Measurements from ENCODE around the gene LAT. TPM values are rescaled to one million over a fixed set of nuclear protein-coding genes. Genes with fewer than 3 reads are reported as not detected.

LAT gene
- total RNA-seq, 1 donor from 2014 or later, result 294 TPM

GRCh38 chr16:29023279-29024277 lies 38.7 kb downstream of the LAT start:
- peak overlapping the region; percentile 82 for H3K27ac Mint-ChIP-seq
- no peak for DNase-seq (ENCODE audit: low spot score)
- intact Hi-C loops (cut with micrococcal nuclease), result no loop called here
- no peaks in the 10 kb centered on the region for H3K9me3 Mint-ChIP-seq
- no peak overlapping the region for H3K4me3 Mint-ChIP-seq (ENCODE audit: low read depth)
- no peaks in the 10 kb centered on the region for H3K27me3 Mint-ChIP-seq (ENCODE audit: low read depth)
- H3K36me3 Mint-ChIP-seq (ENCODE audit: low read depth), result no peaks in the 10 kb centered on the region
- H3K4me1 Mint-ChIP-seq (ENCODE audit: low read depth), result peaks cover 55% of the 10 kb centered on the region

GRCh38 chr16:29024278-29024677 lies 39.4 kb downstream of the LAT start:
- peaks cover 62% of the 10 kb centered on the region for H3K4me1 Mint-ChIP-seq (ENCODE audit: low read depth)
- H3K27me3 Mint-ChIP-seq (ENCODE audit: low read depth), result no peaks in the 10 kb centered on the region
- no peak overlapping the region for H3K4me3 Mint-ChIP-seq (ENCODE audit: low read depth)
- H3K27ac Mint-ChIP-seq, result peak overlapping the region; percentile 29
- DNase-seq (ENCODE audit: low spot score), result no peak
- H3K36me3 Mint-ChIP-seq (ENCODE audit: low read depth), result no peaks in the 10 kb centered on the region
- no peaks in the 10 kb centered on the region for H3K9me3 Mint-ChIP-seq
- intact Hi-C loops (cut with micrococcal nuclease), result no loop called here

GRCh38 chr16:29025218-29025617 lies 40.4 kb downstream of the LAT start:
- Mint-ChIP-seq H3K36me3 (ENCODE audit: low read depth) (no peaks in the 10 kb centered on the region), H3K4me3 (ENCODE audit: low read depth) (no peak overlapping the region), H3K9me3 (no peaks in the 10 kb centered on the region), H3K4me1 (ENCODE audit: low read depth) (peaks cover 64% of the 10 kb centered on the region), H3K27ac (peak overlapping the region; percentile 43), H3K27me3 (ENCODE audit: low read depth) (no peaks in the 10 kb centered on the region)
- intact Hi-C loops (cut with micrococcal nuclease), result no loop called here
- no peak for DNase-seq (ENCODE audit: low spot score)

GRCh38 chr16:29025735-29026134 lies 40.9 kb downstream of the LAT start:
- intact Hi-C loops (cut with micrococcal nuclease), result no loop called here
- H3K27me3 Mint-ChIP-seq (ENCODE audit: low read depth), result no peaks in the 10 kb centered on the region
- H3K4me1 Mint-ChIP-seq (ENCODE audit: low read depth), result peaks cover 63% of the 10 kb centered on the region
- no peaks in the 10 kb centered on the region for H3K36me3 Mint-ChIP-seq (ENCODE audit: low read depth)
- DNase-seq (ENCODE audit: low spot score), result no peak
- H3K9me3 Mint-ChIP-seq, result no peaks in the 10 kb centered on the region
- H3K27ac Mint-ChIP-seq, result peak overlapping the region; percentile 43
- H3K4me3 Mint-ChIP-seq (ENCODE audit: low read depth), result no peak overlapping the region

- intact Hi-C loops (cut with micrococcal nuclease), result loop anchor here (1.0 to 2.0 kb wide), 3 partner anchors 8 to 54 kb away; partner anchors contain the start of gene SPNS1
- Mint-ChIP-seq H3K9me3 (no peaks in the 10 kb centered on the region), H3K4me1 (ENCODE audit: low read depth) (peaks cover 44% of the 10 kb centered on the region), H3K36me3 (ENCODE audit: low read depth) (no peaks in the 10 kb centered on the region), H3K4me3 (ENCODE audit: low read depth) (peak overlapping the region; percentile 11), H3K27ac (peak overlapping the region; percentile 77), H3K27me3 (ENCODE audit: low read depth) (no peaks in the 10 kb centered on the region)
- no peak for DNase-seq (ENCODE audit: low spot score)
These were observed 43.8 kb downstream of the LAT start for GRCh38 chr16:29028457-29029167.

- Mint-ChIP-seq H3K27me3 (ENCODE audit: low read depth) (no peaks in the 10 kb centered on the region), H3K4me1 (ENCODE audit: low read depth) (peaks cover 36% of the 10 kb centered on the region), H3K36me3 (ENCODE audit: low read depth) (no peaks in the 10 kb centered on the region), H3K27ac (peak overlapping the region; percentile 77), H3K4me3 (ENCODE audit: low read depth) (no peak overlapping the region), H3K9me3 (no peaks in the 10 kb centered on the region)
- intact Hi-C loops (cut with micrococcal nuclease), result loop anchor here (1.0 to 2.0 kb wide), 3 partner anchors 9 to 55 kb away; partner anchors contain the start of gene SPNS1
- peak; percentile 52 for DNase-seq (ENCODE audit: low spot score)
These were observed 44.5 kb downstream of the LAT start for GRCh38 chr16:29029168-29029994.

- H3K36me3 Mint-ChIP-seq (ENCODE audit: low read depth), result no peaks in the 10 kb centered on the region
- no peak for DNase-seq (ENCODE audit: low spot score)
- H3K4me1 Mint-ChIP-seq (ENCODE audit: low read depth), result peaks cover 28% of the 10 kb centered on the region
- peak overlapping the region; percentile 33 for H3K4me3 Mint-ChIP-seq (ENCODE audit: low read depth)
- intact Hi-C loops (cut with micrococcal nuclease), result no loop called here
- H3K27me3 Mint-ChIP-seq (ENCODE audit: low read depth), result no peaks in the 10 kb centered on the region
- peak overlapping the region; percentile 82 for H3K27ac Mint-ChIP-seq
- H3K9me3 Mint-ChIP-seq, result no peaks in the 10 kb centered on the region
These were observed 45.4 kb downstream of the LAT start for GRCh38 chr16:29030086-29030840.

Other genes with a start within 250 kb of the LAT start
- 3.1 and 4.0 TPM in 2 replicates for gene NPIPB9, start 233.3 kb upstream of the LAT start, total RNA-seq
- 304 and 307 TPM in 2 replicates for gene ATXN2L, start 162.1 kb upstream of the LAT start, total RNA-seq
- gene TUFM, start 138.7 kb upstream of the LAT start, total RNA-seq, result 202 and 217 TPM in 2 replicates
- gene SH2B1, start 121.2 kb upstream of the LAT start, total RNA-seq, result 46.0 and 57.5 TPM in 2 replicates
- gene ATP2A1, start 106.6 kb upstream of the LAT start, total RNA-seq, result 1.8 and 3.1 TPM in 2 replicates
- 20.6 and 24.2 TPM in 2 replicates for gene RABEP2, start 59.8 kb upstream of the LAT start, total RNA-seq
- gene CD19, start 53.1 kb upstream of the LAT start, total RNA-seq, result 0.18 and 0.23 TPM in 2 replicates
- gene NFATC2IP, start 34.1 kb upstream of the LAT start, total RNA-seq, result 98.3 and 106 TPM in 2 replicates
- gene SPNS1, start 10.3 kb upstream of the LAT start, total RNA-seq, result 22.0 and 25.8 TPM in 2 replicates